H54 (cell line): ENCODE data around the gene THRB.

Experiments
- DNase-seq: peaks from one replicate; pipeline ENCODE4 v3.0.0; 2011; ENCODE audit warnings: low spot score, mixed read lengths; ENCODE audit not compliant: insufficient read length
- FAIRE-seq: peaks from 3 replicates; lab custom pipeline; 2011; peaks lifted over from hg19 to GRCh38; lab: Jason Lieb, UNC
- POLR2A ChIP-seq: IDR thresholded peaks from 2 replicates; pipeline ENCODE4 v1.6.1; 2011; ENCODE audit warnings: low read depth, mild to moderate bottlenecking, low read length

The THRB gene

DNA sequence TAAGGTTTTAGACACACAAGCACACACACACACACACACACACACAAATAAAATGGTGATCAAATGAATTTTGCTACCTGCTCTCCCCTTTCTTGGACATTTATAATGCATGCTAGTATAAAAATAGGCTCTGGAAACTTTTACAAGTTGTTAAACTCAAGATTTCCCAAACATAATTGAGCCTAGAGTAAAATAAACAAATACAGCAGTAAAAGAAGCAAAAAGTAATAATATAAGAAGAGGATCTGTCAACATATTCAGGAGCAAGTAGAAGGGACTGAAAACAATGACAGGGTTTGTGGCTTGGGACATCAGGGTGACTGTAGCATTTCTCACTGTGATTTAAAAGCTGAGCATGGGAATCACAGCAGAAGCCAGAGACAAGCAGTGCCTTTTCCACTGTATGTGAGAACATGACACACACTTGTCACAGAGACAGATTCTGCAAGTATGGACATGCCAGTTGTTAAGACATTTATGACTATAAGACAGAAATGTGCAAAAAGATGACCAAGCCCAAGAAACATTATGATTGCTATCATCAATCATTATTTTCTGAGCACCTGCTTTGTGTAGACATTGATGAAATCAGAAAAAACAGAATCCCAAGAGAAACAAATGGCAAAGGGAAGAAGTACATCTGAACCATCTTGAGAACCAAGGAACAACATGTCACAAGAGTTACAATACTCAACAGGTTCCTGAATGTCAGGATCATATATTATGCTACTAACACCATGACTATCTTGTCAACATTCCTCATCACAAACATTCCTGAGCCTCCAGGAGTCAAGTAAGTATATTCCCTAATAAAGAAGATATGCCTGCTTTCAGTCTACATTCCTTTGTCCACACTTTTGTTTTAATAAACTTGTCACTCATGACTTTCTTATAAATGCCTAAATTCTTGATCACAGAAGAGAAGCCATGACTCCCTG is 7.1 kb downstream of the THRB start:
- DNase-seq (no peak), FAIRE-seq (no peak)
- TF ChIP-seq POLR2A = no peak

DNA sequence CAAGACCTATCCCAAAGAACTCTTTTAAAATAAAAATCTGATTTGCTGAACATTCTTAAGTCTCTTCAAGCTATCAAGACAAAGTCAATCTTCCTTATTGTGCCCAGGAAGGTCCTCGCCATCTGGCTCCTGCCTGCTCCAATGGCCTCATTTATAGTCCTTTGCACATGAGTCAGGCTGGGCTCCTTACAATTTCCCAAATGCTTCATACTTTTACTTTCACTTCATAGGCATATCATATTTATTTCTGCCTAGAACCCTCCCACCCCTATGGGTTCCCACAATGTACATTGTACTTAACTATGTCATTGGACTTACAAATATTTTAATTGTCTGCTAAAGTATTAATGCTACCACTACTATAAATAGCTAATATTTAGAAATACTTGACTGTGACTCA is 9.1 kb downstream of the THRB start:
- no peak for FAIRE-seq
- DNase-seq = no peak
- TF ChIP-seq POLR2A = no peak

DNA sequence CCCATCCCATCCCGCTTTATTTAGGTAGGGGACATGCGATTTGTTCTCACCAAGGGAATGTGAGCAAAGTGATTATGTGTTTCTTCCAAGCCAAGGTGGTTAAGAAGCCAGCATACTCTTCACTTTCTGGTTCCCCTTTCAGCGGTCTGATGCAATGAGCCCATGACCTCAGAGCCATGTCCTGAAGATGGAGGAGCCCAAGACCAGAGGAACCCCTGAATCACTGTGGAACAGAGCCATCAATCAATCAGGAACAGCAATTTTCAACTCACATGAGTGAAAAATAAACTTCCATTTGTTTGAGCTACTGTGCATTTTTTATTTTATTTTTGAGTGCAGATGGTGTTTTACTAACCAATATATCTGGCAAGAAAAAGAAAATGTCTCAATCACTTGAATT is 10.8 kb downstream of the THRB start:
- DNase-seq (no peak), FAIRE-seq (no peak)
- no peak for TF ChIP-seq POLR2A

DNA sequence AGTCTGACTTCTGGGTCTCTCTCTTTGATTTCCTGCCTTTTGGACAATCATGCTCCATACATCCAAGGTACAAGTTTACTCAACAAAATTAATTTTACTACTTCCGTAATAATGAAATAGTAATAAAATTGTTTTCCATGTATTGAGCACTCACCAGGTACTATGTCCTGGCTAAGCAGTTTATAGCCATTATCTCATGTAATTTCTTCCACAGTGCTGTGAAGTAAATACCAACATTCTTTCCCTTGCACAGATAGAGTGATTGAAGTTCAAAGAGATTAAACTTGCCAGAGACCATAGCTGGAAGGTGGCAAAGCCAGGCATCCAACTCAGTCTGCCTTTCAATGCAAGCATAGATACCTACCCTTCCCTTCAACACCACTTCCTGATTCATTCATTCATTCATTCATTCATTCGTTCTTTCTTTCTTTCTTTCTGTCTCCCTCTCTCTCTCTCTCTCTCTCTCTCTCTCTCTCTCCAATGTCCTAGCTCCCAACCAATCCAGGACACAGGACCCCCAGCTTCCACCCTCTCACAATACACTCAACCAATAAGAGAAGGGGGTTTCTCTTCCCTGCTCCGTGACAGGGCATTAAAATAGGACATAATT is 12.4 kb downstream of the THRB start:
- no peak for DNase-seq
- no peak for FAIRE-seq
- no peak for TF ChIP-seq POLR2A

DNA sequence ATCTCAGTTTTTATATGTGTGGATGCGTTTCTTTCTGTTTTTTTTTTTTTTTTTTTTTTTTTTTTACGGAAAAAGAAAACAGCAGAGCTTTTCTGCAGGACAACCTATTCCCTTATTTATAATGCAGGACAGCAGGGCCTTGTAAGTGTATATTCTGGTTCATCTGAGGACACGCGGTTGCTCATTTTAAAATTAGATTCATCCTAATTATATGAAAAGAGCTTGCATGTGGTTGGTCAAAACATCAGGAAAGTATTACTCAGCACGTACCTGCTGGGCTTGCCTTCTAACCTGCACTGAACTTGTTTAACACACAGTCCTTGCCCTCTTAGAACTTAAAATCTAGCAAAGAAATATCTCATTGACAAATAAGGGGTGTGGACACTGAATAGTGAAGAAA is 13.5 kb downstream of the THRB start:
- DNase-seq (no peak), FAIRE-seq (no peak)
- TF ChIP-seq POLR2A = no peak

DNA sequence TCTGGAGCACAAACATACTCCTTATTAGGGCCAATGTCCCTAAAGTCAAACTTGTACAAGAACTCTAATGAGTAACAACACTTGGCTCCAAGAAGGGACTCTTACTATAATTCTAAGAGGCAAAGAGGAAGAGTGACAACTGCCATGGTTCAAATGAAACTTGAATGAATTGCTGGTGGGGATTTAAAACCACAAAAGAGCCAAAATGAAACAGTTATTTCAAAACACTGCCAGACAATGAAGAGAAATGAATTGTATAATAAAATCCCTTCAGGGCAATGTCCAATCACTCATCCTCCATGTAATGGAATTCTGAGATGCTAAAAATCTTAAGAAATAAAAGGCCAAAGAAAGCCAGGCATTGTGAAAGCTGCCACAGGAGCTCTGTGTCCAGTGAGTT is 14.2 kb downstream of the THRB start:
- FAIRE-seq (no peak), DNase-seq (no peak)
- no peak for TF ChIP-seq POLR2A

DNA sequence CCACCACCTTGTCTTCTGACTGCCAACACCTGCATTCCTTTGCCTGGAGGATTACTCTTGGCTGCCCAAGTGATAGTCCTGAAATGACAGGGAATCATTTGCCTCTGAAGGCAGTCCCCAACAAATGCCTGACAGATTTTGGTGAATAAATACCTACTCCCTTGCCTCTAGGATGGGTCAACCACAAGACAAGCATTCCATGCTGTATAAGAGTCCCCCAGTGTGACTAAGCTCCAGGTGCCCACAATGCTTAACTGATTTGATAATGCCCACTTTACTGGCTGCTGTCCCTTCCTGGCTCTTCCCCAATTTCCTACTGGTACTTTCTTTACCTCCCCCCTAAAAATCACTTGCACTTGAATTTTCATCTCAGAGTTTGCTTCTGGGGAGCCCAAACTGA is 14.8 kb downstream of the THRB start:
- TF ChIP-seq POLR2A = no peak
- DNase-seq (no peak), FAIRE-seq (no peak)

DNA sequence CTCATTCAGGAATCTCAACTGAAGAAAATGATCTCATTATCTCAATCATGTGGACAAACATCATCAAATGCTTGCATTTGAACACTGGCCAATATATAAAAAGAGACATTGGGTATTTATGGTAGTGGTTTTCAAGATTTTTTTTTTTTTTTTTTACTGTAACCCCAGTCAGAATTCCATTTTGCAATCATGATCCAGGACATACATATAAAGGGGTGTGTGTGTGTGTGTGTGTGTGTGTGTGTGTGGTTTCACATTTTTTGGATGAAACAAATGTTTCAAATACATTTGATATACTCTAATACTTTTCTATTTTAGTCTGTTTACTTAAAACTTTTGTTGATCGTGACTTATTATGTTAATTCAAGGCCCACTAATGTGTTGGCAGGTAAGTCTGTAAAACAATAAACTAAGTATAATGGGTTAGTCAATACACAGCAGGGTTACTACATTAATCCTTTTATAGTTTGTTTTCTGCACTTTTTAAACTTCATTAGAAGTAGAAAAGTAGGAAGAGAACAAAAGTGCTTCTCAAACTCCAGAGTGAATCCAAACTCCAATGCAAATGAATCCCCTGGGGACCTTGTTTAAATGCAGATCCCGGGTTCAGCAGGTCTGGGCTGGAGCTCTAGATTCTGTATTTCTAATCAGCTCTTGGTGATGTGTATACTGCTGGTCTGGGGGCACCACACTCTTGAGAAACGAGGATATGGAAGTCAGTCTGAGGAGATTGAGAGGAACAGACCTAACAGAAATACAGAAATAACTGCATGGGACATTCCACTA is 17.6 kb downstream of the THRB start:
- TF ChIP-seq POLR2A = no peak
- no peak for FAIRE-seq
- DNase-seq = no peak

DNA sequence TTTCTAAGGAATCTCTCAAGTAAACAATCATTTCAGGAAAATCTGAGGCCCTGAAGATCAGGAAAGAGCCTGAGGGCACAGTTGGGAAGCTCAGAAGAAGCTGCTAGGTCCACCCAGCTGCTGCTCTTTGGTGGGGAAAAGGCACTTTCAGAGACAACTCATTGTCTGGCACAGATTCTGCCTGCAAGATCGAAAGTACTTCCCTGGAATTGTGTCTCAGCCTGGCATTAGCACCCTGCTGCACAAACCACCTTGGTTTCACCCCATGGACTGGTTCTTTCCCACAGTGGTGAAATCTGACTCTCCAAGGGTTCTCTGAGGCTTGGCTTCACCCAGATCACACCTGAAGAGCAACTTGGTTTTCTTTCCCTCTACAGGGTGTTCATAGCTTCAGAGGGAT is 18.7 kb downstream of the THRB start:
- no peak for TF ChIP-seq POLR2A
- no peak for DNase-seq

DNA sequence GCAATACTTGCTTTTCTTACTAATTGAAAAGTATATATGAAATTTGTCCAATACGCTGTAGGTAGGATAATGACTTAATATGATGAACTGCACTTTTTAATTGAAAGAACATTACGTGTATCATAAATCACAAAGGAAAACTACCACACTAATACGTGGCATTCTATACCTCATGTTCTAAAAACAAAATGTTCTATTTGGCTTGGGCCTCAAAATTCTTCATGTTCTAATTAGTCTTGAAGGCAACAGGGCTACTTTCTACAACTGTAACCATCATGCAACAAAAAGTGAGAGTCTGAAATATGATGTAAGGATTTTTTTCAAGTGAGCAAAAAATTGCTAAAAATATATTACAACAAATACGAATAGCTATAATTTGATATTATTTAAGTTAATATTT is 19.8 kb downstream of the THRB start:
- no peak for TF ChIP-seq POLR2A
- FAIRE-seq (no peak), DNase-seq (no peak)

More for the DNA sequence above, 18.7 kb downstream of the THRB start:
- FAIRE-seq = no peak

DNA sequence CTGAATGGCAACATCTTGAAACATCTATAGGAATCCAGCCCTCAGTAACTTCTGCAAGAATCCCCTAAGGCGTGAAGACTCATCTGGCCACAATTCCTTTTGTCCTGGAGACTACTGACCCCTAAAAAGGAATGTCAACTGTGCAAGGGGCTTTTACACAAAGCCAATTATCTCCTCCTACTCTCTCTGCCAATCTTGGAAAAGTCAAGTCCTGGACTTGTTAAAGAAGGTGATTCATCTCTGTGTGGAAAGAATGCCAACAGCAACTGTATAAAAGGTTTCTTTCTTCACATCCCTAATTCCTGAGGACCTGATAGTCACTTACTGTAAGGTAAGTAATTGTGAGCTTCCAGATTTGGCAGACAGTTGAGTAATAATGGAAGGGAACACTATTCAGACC is 22.3 kb downstream of the THRB start:
- no peak for DNase-seq
- FAIRE-seq = no peak
- no peak for TF ChIP-seq POLR2A

DNA sequence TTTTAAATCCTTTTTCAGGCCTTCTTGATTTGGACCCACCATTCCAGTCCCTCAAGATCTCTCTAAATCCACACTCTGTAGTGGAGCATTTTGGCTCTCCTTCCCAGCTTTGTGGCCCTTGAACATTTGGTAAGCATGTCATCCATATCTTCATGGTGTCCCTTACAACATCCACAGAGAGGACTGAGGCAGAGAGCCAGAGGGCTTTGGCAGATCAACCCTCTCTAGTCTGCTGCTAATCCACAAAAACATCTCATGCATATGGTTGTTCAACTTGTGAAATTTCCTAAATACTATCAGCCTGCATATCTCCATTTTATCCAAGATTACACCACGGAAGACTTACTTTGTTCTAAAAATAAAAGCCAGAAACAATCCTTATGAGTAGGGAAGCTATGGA is 23.2 kb downstream of the THRB start:
- FAIRE-seq (no peak), DNase-seq (no peak)
- TF ChIP-seq POLR2A = no peak

DNA sequence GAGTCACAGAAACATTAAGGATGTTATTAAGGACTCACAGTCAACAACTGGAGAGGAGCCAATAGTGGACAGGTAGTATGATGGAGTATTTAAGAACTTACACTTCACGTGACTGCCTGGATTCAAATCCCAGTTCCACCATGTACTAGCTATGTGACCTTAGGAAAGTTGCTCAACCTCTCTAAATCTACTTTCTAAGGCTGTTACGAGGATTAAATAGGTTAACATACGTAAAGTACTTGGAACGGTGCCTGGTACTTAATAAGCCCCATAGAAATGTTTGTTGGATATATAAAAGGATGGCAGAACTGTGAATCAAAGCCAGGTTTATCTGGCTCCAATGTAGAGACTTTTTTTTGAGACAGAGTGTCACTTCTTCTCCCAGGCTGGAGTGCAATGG is 24.4 kb downstream of the THRB start:
- DNase-seq = no peak
- TF ChIP-seq POLR2A = no peak
- no peak for FAIRE-seq

DNA sequence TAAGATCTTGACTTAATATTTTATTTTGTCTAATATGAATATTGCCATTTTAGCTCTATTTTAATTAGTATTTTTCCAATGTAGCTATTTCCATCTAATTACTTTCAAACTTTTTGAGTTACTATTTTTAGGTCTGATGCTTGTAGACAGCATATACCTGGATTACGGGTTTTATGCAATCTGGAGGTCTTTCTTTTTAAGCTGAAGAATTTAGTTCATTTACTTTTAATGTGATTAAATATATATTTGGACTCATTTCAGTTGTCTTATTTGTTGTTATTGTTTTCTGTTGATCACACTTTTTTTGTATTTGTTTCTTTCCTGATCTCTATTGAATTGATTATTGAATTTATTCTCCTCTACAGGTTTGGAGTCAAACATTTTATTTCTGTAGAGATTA is 30.3 kb downstream of the THRB start:
- DNase-seq (no peak), FAIRE-seq (no peak)
- TF ChIP-seq POLR2A = no peak

DNA sequence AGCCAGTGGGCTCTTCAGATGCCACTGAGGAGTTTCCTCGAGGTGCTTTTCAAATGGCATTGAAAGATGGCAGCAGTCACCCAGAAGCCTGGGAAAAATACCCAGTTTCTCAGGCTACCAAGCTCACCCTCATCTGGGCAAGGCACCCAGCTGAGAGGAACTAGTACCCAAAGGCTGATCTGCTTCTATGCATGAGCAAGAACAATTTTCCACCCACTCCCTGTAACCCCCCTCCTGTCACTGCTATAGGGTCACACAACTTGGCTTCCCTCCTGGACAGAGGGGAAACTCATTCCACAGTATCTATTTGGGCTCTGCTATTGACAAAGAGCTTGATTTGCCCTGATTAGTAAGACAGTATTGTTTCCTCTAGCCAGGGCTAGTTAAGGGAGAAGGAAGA is 31.9 kb downstream of the THRB start:
- FAIRE-seq (no peak), DNase-seq (no peak)
- no peak for TF ChIP-seq POLR2A
